DND-41 (cell line): ENCODE data around the gene PCNT.

ENCODE experiments used
- EZH2 ChIP-seq: IDR thresholded peaks from 3 replicates; pipeline ENCODE4 v1.6.1; 2012; ENCODE audit warnings: borderline replicate concordance, low read depth, mild to moderate bottlenecking, moderate library complexity, low read length, inconsistent platforms; ENCODE audit not compliant: severe bottlenecking
- TF ChIP-seq, protein P1 (sequence below): IDR thresholded peaks from 2 replicates; pipeline ENCODE4 v1.5.1; 2012; ENCODE audit warnings: borderline replicate concordance, low read length, moderate library complexity, mild to moderate bottlenecking; ENCODE audit not compliant: poor library complexity, severe bottlenecking; ENCODE audit errors: extremely low read depth

DNA sequence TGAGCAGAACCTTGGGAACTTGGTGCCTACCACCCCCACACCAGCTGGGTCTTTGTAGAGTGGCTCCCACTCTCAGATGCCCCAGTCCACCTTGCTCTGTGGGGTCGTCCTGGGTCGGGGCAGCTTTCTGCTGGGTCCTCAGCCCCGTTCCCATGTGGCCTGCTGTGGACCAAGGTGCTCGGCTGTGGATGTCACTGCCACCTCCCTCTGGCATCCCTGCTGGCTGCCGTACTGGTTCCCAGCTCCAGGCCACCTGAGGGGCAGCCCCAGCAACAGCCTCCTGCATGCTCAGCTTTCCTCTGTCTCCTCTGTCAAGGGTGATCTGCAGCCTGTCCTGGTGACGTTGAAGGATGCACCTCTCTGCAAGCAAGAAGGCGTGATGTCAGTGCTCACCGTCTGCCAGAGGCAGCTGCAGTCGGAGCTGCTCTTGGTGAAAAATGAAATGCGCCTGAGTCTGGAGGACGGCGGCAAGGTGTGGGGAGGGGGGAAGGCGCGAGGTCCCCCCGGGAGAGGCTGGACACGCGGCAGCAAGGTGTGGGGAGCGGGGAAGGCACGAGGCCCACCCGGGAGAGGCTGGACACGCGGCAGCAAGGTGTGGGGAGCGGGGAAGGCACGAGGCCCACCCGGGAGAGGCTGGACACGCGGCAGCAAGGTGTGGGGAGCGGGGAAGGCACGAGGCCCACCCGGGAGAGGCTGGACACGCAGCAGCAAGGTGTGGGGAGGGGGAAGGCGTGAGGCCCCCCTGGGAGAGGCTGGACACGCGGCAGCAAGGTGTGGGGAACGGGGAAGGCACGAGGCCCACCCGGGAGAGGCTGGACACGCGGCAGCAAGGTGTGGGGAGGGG lies 88.8 kb downstream of the PCNT start:
- TF ChIP-seq, protein P1, sequence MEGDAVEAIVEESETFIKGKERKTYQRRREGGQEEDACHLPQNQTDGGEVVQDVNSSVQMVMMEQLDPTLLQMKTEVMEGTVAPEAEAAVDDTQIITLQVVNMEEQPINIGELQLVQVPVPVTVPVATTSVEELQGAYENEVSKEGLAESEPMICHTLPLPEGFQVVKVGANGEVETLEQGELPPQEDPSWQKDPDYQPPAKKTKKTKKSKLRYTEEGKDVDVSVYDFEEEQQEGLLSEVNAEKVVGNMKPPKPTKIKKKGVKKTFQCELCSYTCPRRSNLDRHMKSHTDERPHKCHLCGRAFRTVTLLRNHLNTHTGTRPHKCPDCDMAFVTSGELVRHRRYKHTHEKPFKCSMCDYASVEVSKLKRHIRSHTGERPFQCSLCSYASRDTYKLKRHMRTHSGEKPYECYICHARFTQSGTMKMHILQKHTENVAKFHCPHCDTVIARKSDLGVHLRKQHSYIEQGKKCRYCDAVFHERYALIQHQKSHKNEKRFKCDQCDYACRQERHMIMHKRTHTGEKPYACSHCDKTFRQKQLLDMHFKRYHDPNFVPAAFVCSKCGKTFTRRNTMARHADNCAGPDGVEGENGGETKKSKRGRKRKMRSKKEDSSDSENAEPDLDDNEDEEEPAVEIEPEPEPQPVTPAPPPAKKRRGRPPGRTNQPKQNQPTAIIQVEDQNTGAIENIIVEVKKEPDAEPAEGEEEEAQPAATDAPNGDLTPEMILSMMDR: no peak
- TF ChIP-seq EZH2: no peak
